Skin epidermis (tissue), 12 donors: Measurements from ENCODE around the gene GUCY2D.
A peak's percentile ranks its signal among the peaks of the same experiment; 100 is the strongest.
"Not testable (repeated sequence)": the region's sequence is repeated elsewhere in the genome, so short reads cannot be mapped to it uniquely, and the experiment has no call there.

ENCODE experiments used
- H3K27ac ChIP-seq, 21 experiments: fragments of 200-600 bp; sonication (generic) in 11 of 21; one replicate each; pipeline ENCODE4 v1.5.0; 2020; ENCODE audit warnings: mild to moderate bottlenecking in 3 of 21, inconsistent platforms in 2 of 21, moderate library complexity in 2 of 21
- H3K4me3 ChIP-seq, 7 experiments: fragments of 200-600 bp; sonication (generic) in 2 of 7; one replicate each; pipeline ENCODE4 v1.5.0; 2020; ENCODE audit warnings: inconsistent platforms in 2 of 7, mild to moderate bottlenecking in 2 of 7, moderate library complexity in 1 of 7

GUCY2D gene

GRCh38 chr17:8015236-8015956 is 13.0 kb downstream of the GUCY2D start:
- Histone ChIP-seq H3K27ac (no peak overlapping the region), H3K4me3 (peak overlapping the region in 3 of 7 experiments; percentile 27 to 47 (median 34))

- peak overlapping the region in 11 of 21 experiments; percentile 14 to 63 (median 34) for H3K27ac ChIP-seq
- peak overlapping the region; percentile 14 to 47 (median 32) for H3K4me3 ChIP-seq
Measured at GRCh38 chr17:8015957-8016631, 13.7 kb downstream of the GUCY2D start.

DNA sequence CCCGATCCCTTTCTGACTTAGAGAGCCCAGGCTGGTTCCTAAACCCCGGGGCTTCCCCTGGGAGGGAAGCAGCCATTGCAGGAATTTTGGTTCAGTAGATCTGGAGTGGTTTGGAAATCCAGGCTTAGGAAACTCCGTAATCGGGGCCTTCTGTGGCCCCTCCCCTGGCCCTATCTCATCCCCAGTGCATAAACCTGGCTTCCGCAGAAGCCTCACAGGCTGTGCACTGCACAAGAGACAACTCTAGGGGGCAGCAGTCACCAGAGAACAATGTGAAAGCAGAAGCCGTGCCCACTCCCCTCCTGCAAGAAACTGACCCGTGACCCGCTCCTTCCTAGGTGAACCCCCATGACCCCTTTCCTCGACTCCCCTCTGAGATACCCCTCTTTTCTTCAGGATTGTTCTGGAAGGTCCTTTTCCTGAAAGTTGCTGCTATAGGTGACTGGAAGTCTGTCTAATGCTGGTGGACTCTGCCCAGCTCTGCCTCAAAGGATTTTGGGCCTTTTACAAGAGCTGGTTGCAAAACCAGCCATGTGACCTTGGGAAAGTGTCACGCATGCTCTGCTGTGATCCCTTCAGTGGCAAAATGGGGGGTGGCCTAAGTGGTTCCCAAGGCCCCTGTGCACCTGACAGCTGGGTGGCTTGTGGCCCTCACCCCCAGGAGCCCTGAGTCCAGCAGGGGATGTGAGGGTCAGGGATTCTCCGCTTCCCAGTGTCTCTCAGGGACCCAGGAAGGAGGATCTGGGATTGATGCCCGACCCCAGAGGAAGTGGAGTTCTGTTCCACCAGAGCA is 14.4 kb downstream of the GUCY2D start:
- Histone ChIP-seq H3K4me3 (peak overlapping the region; percentile 14 to 47 (median 32)), H3K27ac (peak overlapping the region in 11 of 21 experiments; percentile 20 to 63 (median 34))

DNA sequence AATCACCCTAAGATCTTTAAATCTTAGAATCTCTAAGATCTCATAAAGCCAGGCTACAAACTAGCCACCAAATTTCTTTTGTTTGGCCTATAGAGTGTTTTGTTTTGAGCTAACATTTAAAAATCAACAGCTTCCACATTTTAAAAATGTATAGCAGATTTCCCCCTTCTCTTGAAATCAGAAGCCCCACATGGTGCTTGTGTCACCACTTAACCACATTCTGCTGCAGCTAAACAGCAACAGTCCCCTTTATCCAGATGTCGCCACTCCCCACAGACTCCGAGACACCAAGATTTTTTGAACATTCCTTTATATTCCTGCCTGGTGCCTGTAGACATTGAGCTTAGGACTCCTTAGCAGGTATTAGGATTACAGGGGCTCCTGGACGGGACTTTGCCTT is 16.0 kb downstream of the GUCY2D start:
- no peak overlapping the region for H3K4me3 ChIP-seq
- peak overlapping the region in 12 of 21 experiments; percentile 0 to 55 (median 30) for H3K27ac ChIP-seq

- H3K27ac ChIP-seq = peak overlapping the region in 12 of 21 experiments; percentile 1 to 56 (median 42)
- no peak overlapping the region for H3K4me3 ChIP-seq
Measured at GRCh38 chr17:8019166-8019565, 16.8 kb downstream of the GUCY2D start.

GRCh38 chr17:8019665-8020650 is 17.5 kb downstream of the GUCY2D start:
- Histone ChIP-seq H3K27ac (peak overlapping the region in 10 of 21 experiments; percentile 1 to 56 (median 42)), H3K4me3 (no peak overlapping the region)

DNA sequence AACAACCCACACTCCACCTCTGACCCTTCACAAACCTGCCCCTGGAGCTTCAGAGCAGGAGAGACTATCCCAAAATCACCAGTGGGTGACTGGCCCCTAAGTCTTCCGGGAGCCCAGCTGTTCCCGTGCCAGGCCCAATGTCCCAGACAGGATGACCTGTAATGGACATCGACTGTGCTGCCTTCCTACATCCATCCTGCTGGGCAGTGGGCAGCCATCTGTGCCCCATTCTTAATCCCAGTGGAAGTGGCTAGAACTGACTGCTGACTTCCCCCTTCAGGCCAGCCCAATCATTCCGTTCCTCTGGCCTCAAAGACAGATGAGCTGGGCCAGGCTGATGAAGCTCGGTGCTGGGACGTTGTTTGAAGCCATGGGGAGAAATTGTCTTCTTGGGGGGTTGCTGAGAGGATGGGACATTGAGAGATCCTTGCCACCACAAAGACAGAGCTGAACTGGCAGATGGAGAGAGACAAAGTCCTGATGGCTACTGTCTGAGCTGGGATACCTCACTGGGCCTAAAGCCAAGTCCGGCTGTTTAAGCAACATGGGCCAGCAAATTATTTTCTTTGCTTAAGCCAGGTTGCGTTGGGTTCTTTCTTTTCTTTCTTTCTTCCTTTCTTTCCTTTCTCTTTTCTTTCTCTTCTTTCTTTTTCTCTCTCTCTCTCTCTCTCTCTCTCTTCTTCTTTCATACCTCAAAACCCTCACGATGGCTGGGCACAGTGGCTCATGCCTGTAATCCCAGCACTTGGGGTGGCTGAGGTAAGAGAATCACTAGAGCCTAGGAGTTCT is 18.6 kb downstream of the GUCY2D start:
- H3K27ac ChIP-seq = no peak overlapping the region
- H3K4me3 ChIP-seq = no peak overlapping the region

DNA sequence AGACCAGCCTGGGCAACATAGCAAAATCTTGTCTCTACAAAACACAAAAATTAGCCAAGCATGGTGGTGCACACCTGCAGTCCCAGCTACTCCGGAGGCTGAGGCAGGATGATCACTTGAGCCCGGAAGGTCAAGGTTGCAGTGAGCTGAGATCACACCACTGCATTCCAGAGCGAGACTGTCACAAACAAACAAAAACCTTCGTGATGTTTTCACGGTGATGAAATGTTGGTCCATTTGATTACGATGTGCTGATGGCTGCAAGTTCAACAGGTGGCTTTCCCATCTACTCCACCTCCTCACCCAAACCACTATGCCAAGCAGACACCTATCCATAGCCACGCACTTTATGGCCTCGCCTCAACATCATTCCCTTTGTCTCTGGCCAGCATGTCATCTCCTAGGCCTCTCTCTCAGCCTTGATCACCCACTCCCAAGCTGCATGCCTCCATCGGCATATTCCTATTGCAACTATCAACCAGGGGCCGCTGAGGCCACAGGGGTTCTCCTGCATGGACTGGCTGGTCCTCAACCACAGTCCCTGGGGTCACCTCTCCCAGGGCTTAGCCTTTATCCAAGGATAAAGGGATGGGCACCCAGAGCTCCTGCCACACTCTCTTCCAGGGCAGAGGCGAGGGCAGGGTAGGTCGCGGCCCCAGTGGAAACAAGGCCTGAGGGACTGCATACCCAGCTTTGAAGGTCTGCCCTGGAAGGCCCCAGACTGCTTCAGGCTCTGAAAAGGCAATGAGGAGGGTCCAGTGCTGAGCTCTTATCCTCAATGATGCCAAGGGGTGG is 19.3 kb downstream of the GUCY2D start:
- Histone ChIP-seq H3K4me3 (no peak overlapping the region), H3K27ac (no peak overlapping the region)

- Histone ChIP-seq H3K4me3 (no peak overlapping the region), H3K27ac (no peak overlapping the region)
Measured at GRCh38 chr17:8022360-8023003, 20.1 kb downstream of the GUCY2D start.

DNA sequence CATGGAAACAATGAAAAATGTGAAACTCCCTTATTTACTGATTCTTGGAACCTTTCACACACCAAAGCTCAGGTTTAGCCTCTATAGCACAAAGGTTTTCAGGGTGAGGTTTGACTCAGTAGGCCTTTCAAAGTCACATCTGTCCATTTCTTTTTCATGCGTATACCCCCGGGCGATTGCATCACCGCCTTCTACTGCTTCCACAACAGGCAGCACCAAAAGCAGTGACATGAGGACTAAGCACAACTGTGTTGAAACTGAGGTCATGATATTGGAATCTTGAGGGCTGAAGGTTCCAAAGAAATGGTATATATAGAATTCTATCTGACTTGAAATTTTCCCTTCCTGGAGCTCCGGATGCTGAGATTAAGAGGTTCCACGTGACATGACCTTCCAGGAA is 21.7 kb downstream of the GUCY2D start:
- not testable (repeated sequence) for H3K27ac ChIP-seq, H3K4me3 ChIP-seq

GRCh38 chr17:8025176-8025911 is 22.9 kb downstream of the GUCY2D start:
- Histone ChIP-seq H3K4me3 (no peak overlapping the region), H3K27ac (no peak overlapping the region)

GRCh38 chr17:8029121-8029520 is 26.7 kb downstream of the GUCY2D start:
- Histone ChIP-seq H3K27ac (no peak overlapping the region), H3K4me3 (no peak overlapping the region)

DNA sequence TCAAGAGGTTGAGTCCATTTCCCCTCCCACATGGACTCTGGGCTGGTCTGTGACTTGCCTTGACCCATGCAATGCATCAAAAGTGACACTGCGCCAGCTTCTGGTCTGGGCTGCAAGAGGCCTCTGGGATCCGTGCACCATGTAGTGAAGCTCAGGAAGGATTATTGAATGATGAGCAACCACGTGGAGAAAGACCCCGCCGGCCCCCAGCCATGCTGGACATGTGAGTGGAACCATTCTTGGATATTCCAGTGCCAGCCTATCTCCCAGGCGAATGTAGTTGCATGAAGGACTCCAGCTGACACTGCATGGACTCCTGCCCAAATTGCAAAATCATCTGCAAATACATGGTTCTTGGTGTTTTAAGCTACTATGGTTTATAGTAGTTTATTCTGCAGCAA is 28.8 kb downstream of the GUCY2D start:
- no peak overlapping the region for H3K4me3 ChIP-seq

DNA sequence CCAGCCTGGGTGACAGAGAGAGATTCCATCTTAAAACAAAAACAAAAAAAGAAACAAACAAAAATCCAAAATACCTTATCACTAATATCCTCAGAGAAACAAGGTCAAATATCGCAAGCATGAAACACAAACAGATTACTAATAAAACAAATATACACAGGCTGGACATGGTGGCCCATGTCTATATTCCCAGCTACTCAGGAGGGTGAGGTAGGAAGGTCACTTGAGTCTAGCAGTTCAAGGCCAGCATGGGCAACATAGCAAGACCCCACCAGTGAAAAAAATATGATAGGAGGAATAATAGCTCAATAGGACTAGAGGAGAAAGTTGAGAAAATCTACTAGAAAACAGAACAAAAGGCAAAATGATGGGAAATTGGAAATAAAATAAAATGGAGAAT is 29.5 kb downstream of the GUCY2D start:
- Histone ChIP-seq H3K4me3 (no peak overlapping the region), H3K27ac (no peak overlapping the region)

More for the DNA sequence above, 28.8 kb downstream of the GUCY2D start:
- no peak overlapping the region for H3K27ac ChIP-seq

DNA sequence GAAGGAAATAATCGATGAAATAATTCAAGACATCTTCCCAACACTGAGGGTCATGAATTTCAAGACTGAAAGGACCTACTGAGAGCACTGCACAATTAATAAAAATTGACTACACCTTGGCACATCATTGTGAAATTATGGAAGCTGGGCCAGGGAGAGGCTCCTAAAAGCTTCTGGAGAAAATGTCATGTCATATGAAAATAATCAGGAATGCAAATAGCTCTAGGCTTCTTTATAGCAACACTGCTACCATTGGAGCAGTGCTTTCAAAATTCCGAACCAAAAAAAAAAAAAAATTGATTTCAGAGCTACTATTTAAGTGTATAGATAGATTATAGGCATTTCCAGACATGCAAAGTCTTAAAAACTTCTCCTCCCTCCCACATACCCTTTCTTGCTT is 30.0 kb downstream of the GUCY2D start:
- no peak overlapping the region for H3K27ac ChIP-seq
- no peak overlapping the region for H3K4me3 ChIP-seq

- Histone ChIP-seq H3K4me3 (peak within 1 kb of the TSS in 6 of 7 experiments; percentile 14 to 36 (median 20)), H3K27ac (peak within 1 kb of the TSS in 7 of 21 experiments; percentile 10 to 64 (median 29))
Measured at GRCh38 chr17:8038954-8039610, 36.7 kb downstream of the GUCY2D start, which contains the start of gene ALOX15B. ALOX15B (plus strand) TSS chr17:8039059; CDS start chr17:8039156, 97 bp downstream.
